Pancreas (tissue), 10 donors: ENCODE results near the gene ATRNL1. TPM values are rescaled to one million over a fixed set of nuclear protein-coding genes. Genes with fewer than 3 reads are reported as not detected.

Experiments
- ATAC-seq, 4 donors: fragments of 200-7000 bp; cut with Tn5 transposase; one replicate each; pipeline versions ENCODE4 v1.8.0 to v1.9.1; 2020; ENCODE audit warnings: mild to moderate bottlenecking in 4 of 4, moderate library complexity in 4 of 4
- DNase-seq, 6 donors: peaks; one replicate each; pipeline ENCODE4 v3.0.0-alpha.2; 2020
- FAIRE-seq: peaks from 2 replicates; lab custom pipeline; 2012; peaks lifted over from hg19 to GRCh38; lab: Jason Lieb, UNC
- H3K27ac ChIP-seq, 4 donors: fragments of 200-600 bp; sonication (generic); 1 replicate in 3 of 4; 2 replicates in 1 of 4; pipeline versions ENCODE4 v1.5.0 to v1.8.0; 2020
- H3K27me3 ChIP-seq, 4 donors: fragments of 200-600 bp; one replicate each; pipeline ENCODE4 v1.8.0; 2021
- H3K36me3 ChIP-seq, 3 donors: fragments of 200-600 bp; sonication (generic) in 1 of 3; one replicate each; pipeline versions ENCODE4 v1.5.0 to v1.8.0; 2020 to 2021
- H3K4me1 ChIP-seq, 3 donors: fragments of 200-600 bp; one replicate each; pipeline ENCODE4 v1.8.0; 2021
- H3K4me3 ChIP-seq, 4 donors: fragments of 200-600 bp; sonication (generic) in 2 of 4; one replicate each; pipeline versions ENCODE4 v1.5.0 to v1.8.0; 2020 to 2021
- H3K9me3 ChIP-seq, 4 donors: fragments of 200-600 bp; one replicate each; pipeline ENCODE4 v1.8.0; 2021
- CTCF ChIP-seq, 4 donors: fragments of 200-600 bp; sonication (generic) in 3 of 4; IDR thresholded peaks; one replicate each; pipeline versions ENCODE4 v1.5.0 to v1.8.0; 2021; ENCODE audit warnings: antibody characterized with exemption in 4 of 4
- WGBS, 2 donors: extraction: QIAGEN DNeasy Blood & Tissue Kit; methylation state at CpG; one replicate each; pipeline ENCODE4 v1.1.7; 2013; 5-methylcytosine and 5-hydroxymethylcytosine counted together
- intact Hi-C, 3 donors: fragments of 100-400 bp; cut with DNase I; formaldehyde crosslinking; loops; one replicate each; pipeline versions ENCODE4 v1.11.1 to v1.14.2; 2022
- polyA plus RNA-seq, 2 donors: library from polyadenylated mRNA; stranded (reverse); fragments of 200-250 nt; gene quantifications; one replicate each; pipeline ENCODE4 v1.2.3, GENCODE V29; 2013
- total RNA-seq, 6 donors: library from RNA; stranded (reverse); fragmentation: NEBNext Ultra II Directional in 4 of 6; extraction: Animal tissue kit (Norgen Biotek cat#: 25700) in 4 of 6; gene quantifications; one replicate each; pipeline versions ENCODE4 v1.2.1 to v1.2.4, GENCODE V29; 2021 to 2023
- donor health status: healthy with polysubstance abuse.
- donor health status: DM: no; HTN: no; CAD: no; lungs with moderate emphysema.
- donor health status: DM: no; HTN: no; CAD: no.
- donor health status: control.
- donor health status: control.
- donor health status: Bipolar disorder and iron deficiency.
- donor health status: DM: yes; HTN: yes; CAD: no.
- donor health status: DM: no; HTN: no; CAD: no.
- donor health status: DM: no; HTN: no; CAD: no.
- donor health status: DM: yes; HTN: yes; CAD: no.

The ATRNL1 gene
- total and polyA plus RNA-seq, 8 donors, result 0.91 to 5.7 (median 3.9) TPM

- H3K36me3 ChIP-seq, result no peaks in the 10 kb centered on the region
- no peak for FAIRE-seq
- WGBS, 2 donors, result 78 to 81% methylated on average over 3 of the region's 3 CpGs
These were observed 566.5 kb downstream of the ATRNL1 start for GRCh38 chr10:115659616-115660015.

GRCh38 chr10:115660391-115660790 is 567.2 kb downstream of the ATRNL1 start:
- Histone ChIP-seq H3K27me3 (no peaks in the 10 kb centered on the region), H3K4me1 (no peaks in the 10 kb centered on the region), H3K9me3 (no peaks in the 10 kb centered on the region), H3K4me3 (no peak overlapping the region), H3K36me3 (no peaks in the 10 kb centered on the region), H3K27ac (no peak overlapping the region)
- WGBS, 2 donors, result 81 to 94% methylated on average over 1 of the region's 1 CpG
- no peak for TF ChIP-seq CTCF (IDR thresholded peaks at IDR 0.05)
- FAIRE-seq (no peak), ATAC-seq (no peak), DNase-seq (no peak)
- intact Hi-C loops, result no loop called here

More at GRCh38 chr10:115659616-115660015, 566.5 kb downstream of the ATRNL1 start:
- Histone ChIP-seq H3K27ac (no peak overlapping the region), H3K4me1 (no peaks in the 10 kb centered on the region), H3K9me3 (no peaks in the 10 kb centered on the region), H3K4me3 (no peak overlapping the region), H3K27me3 (no peaks in the 10 kb centered on the region)
- no peak for TF ChIP-seq CTCF (IDR thresholded peaks at IDR 0.05)
- ATAC-seq (no peak), DNase-seq (no peak)
- intact Hi-C loops, result no loop called here

- H3K4me3 ChIP-seq, result no peak overlapping the region
- H3K36me3 ChIP-seq, result no peaks in the 10 kb centered on the region
- H3K9me3 ChIP-seq, result no peaks in the 10 kb centered on the region
- no peak for TF ChIP-seq CTCF (IDR thresholded peaks at IDR 0.05)
- FAIRE-seq (no peak), ATAC-seq (no peak), DNase-seq (no peak)
- intact Hi-C loops, result no loop called here
- H3K4me1 ChIP-seq, result no peaks in the 10 kb centered on the region
- H3K27me3 ChIP-seq, result no peaks in the 10 kb centered on the region
- H3K27ac ChIP-seq, result no peak overlapping the region
These were observed 569.3 kb downstream of the ATRNL1 start for GRCh38 chr10:115662422-115662821.

GRCh38 chr10:115665549-115665948 is 572.4 kb downstream of the ATRNL1 start:
- DNase-seq (no peak), FAIRE-seq (no peak), ATAC-seq (no peak)
- intact Hi-C loops, result no loop called here
- Histone ChIP-seq H3K4me3 (no peak overlapping the region), H3K36me3 (no peaks in the 10 kb centered on the region), H3K27ac (no peak overlapping the region), H3K9me3 (no peaks in the 10 kb centered on the region), H3K4me1 (no peaks in the 10 kb centered on the region), H3K27me3 (no peaks in the 10 kb centered on the region)
- WGBS, 2 donors, result 85 to 86% methylated on average over 2 of the region's 2 CpGs
- TF ChIP-seq CTCF (IDR thresholded peaks at IDR 0.05), result no peak

- H3K9me3 ChIP-seq, result no peaks in the 10 kb centered on the region
- DNase-seq, result no peak
- no peaks in the 10 kb centered on the region for H3K36me3 ChIP-seq
- TF ChIP-seq CTCF (IDR thresholded peaks at IDR 0.05), result no peak
- no peak for ATAC-seq
- no peak overlapping the region for H3K27ac ChIP-seq
- intact Hi-C loops, result no loop called here
- 66 to 89% methylated on average over 1 of the region's 1 CpG for WGBS, 2 donors
- no peak overlapping the region for H3K4me3 ChIP-seq
- H3K27me3 ChIP-seq, result no peaks in the 10 kb centered on the region
- no peaks in the 10 kb centered on the region for H3K4me1 ChIP-seq
- FAIRE-seq, result no peak
These were observed 581.3 kb downstream of the ATRNL1 start for GRCh38 chr10:115674496-115674895.
